Left lung (tissue), 10 donors: Measurements from ENCODE around the gene POLR1E. TPM values are rescaled to one million over a fixed set of nuclear protein-coding genes. Genes with fewer than 3 reads are reported as not detected.

Experiments
- ATAC-seq: fragments of 200-7000 bp; cut with Tn5 transposase; one replicate; pipeline ENCODE4 v1.9.1; 2020; ENCODE audit warnings: moderate library complexity
- DNase-seq, 4 donors: peaks; one replicate each; pipeline ENCODE4 v3.0.0-alpha.2; 2013 to 2020
- H3K27ac ChIP-seq, 2 donors: fragments of 200-600 bp; sonication (generic) in 1 of 2; one replicate each; pipeline versions ENCODE4 v1.5.0 to v1.8.0; 2020 to 2021
- H3K27me3 ChIP-seq, 2 donors: fragments of 200-600 bp; sonication (generic) in 1 of 2; one replicate each; pipeline versions ENCODE4 v1.5.0 to v1.8.0; 2020 to 2021
- H3K36me3 ChIP-seq, 2 donors: fragments of 200-600 bp; sonication (generic) in 1 of 2; one replicate each; pipeline versions ENCODE4 v1.5.0 to v1.8.0; 2020 to 2021
- H3K4me1 ChIP-seq, 2 donors: fragments of 200-600 bp; one replicate each; pipeline ENCODE4 v1.8.0; 2021
- H3K4me3 ChIP-seq, 2 donors: fragments of 200-600 bp; sonication (generic) in 1 of 2; one replicate each; pipeline versions ENCODE4 v1.5.0 to v1.8.0; 2020 to 2021; ENCODE audit warnings: mild to moderate bottlenecking in 1 of 2
- H3K9me3 ChIP-seq, 2 donors: fragments of 200-600 bp; sonication (generic) in 1 of 2; one replicate each; pipeline versions ENCODE4 v1.5.0 to v1.8.0; 2020 to 2021
- intact Hi-C, 2 donors: fragments of 100-400 bp; cut with DNase I; formaldehyde crosslinking; loops; one replicate each; pipeline versions ENCODE4 v1.11.2 to v1.14.2; 2022
- polyA plus RNA-seq, 6 donors: library from polyadenylated mRNA; unstranded; fragments of 120-200 nt; gene quantifications; one replicate each; pipeline ENCODE4 v1.2.1, GENCODE V29; 2013; ENCODE audit not compliant: insufficient read length in 6 of 6
- total RNA-seq, 2 donors: library from RNA; stranded (reverse); fragmentation: NEBNext Ultra II Directional; extraction: Animal tissue kit (Norgen Biotek cat#: 25700); gene quantifications; one replicate each; pipeline ENCODE4 v1.2.1, GENCODE V29; 2021
- TF ChIP-seq, protein P1 (sequence below), 2 donors: fragments of 200-600 bp; sonication (generic) in 1 of 2; IDR thresholded peaks; one replicate each; pipeline versions ENCODE4 v1.5.0 to v1.8.0; 2021; ENCODE audit warnings: antibody characterized with exemption in 2 of 2
- donor health status: DM: no; HTN: yes; CAD: no.
- donor health status: DM: no; HTN: no; CAD: no.

Gene POLR1E
- total and polyA plus RNA-seq, 8 donors = 14.3 to 31.1 (median 28.3) TPM

DNA sequence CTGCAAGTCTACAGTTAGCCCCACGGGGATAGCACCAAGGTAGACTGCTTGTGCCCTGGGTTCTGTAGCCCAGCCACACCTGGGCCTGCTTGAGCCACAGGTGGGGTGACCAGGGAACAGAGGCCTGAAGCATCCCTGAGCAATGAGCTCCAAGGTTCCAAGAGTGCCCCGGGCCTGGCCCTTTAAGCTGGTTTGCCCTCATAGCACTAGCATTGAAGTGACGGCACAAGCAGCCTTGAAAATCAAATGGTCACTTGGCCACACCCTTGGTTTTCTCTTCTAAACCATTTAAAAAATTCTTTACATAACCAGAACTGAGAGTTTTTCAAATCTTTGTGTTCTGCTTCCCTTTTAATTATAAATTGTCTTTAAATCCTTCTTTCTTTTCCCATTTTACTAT is 65.7 kb downstream of the POLR1E start:
- H3K27me3 ChIP-seq = no peaks in the 10 kb centered on the region
- ATAC-seq (no peak), DNase-seq (no peak)
- H3K4me1 ChIP-seq = no peaks in the 10 kb centered on the region
- TF ChIP-seq, protein P1, sequence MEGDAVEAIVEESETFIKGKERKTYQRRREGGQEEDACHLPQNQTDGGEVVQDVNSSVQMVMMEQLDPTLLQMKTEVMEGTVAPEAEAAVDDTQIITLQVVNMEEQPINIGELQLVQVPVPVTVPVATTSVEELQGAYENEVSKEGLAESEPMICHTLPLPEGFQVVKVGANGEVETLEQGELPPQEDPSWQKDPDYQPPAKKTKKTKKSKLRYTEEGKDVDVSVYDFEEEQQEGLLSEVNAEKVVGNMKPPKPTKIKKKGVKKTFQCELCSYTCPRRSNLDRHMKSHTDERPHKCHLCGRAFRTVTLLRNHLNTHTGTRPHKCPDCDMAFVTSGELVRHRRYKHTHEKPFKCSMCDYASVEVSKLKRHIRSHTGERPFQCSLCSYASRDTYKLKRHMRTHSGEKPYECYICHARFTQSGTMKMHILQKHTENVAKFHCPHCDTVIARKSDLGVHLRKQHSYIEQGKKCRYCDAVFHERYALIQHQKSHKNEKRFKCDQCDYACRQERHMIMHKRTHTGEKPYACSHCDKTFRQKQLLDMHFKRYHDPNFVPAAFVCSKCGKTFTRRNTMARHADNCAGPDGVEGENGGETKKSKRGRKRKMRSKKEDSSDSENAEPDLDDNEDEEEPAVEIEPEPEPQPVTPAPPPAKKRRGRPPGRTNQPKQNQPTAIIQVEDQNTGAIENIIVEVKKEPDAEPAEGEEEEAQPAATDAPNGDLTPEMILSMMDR (IDR thresholded peaks at IDR 0.05) = no peak
- no peaks in the 10 kb centered on the region for H3K36me3 ChIP-seq
- no peak overlapping the region for H3K4me3 ChIP-seq
- H3K27ac ChIP-seq = no peak overlapping the region
- H3K9me3 ChIP-seq = no peaks in the 10 kb centered on the region
- intact Hi-C loops = no loop called here

DNA sequence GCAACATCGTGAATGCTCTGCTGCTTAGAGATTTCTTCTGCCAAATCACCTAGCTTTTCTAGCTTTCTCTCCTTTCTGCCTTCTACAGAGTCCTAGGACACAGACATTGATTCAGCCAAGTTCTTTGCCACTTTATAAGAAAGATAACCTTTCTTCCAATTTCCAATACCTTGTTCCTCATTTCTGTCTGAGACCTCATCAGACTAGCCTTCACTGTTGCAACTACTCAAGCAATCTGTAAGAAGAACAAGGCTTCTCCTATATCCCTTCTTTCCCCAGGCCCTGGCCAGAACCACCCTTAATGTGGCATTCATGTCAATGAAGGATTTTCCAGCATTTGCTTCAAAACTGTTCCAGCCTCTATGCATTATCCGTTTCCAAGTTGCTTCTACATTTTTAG is 66.1 kb downstream of the POLR1E start:
- TF ChIP-seq, protein P1 (IDR thresholded peaks at IDR 0.05) = no peak
- Histone ChIP-seq H3K36me3 (no peaks in the 10 kb centered on the region), H3K4me1 (no peaks in the 10 kb centered on the region), H3K27me3 (no peaks in the 10 kb centered on the region), H3K27ac (no peak overlapping the region), H3K9me3 (no peaks in the 10 kb centered on the region), H3K4me3 (no peak overlapping the region)
- intact Hi-C loops = no loop called here
- ATAC-seq (no peak), DNase-seq (no peak)

Other genes starting within 250 kb of the POLR1E start
- 10 to 100 TPM; 75.2 to 79.6 TPM for gene GRHPR, start 63.3 kb upstream of the POLR1E start, total RNA-seq
- gene GRHPR, start 63.3 kb upstream of the POLR1E start, polyA plus RNA-seq = 100 to 1,000 TPM in 5 of 6 donors, 10 to 100 TPM in 1; 99.1 to 120 (median 104) TPM
- 1 to 10 TPM; 7.5 to 9.8 TPM for gene ZBTB5, start 20.5 kb upstream of the POLR1E start, total RNA-seq
- gene ZBTB5, start 20.5 kb upstream of the POLR1E start, polyA plus RNA-seq = 10 to 100 TPM; 25.8 to 28.5 (median 26.2) TPM
- gene FBXO10, start 90.4 kb downstream of the POLR1E start, total RNA-seq = 1 to 10 TPM; 8.0 to 8.2 TPM
- 10 to 100 TPM in 4 of 6 donors, 1 to 10 TPM in 2; 8.9 to 12.0 (median 10.5) TPM for gene FBXO10, start 90.4 kb downstream of the POLR1E start, polyA plus RNA-seq
- 10 to 100 TPM; 65.5 to 94.1 TPM for gene TOMM5, start 106.6 kb downstream of the POLR1E start, total RNA-seq
- gene TOMM5, start 106.6 kb downstream of the POLR1E start, polyA plus RNA-seq = 100 to 1,000 TPM in 4 of 6 donors, 10 to 100 TPM in 2; 95.6 to 112 (median 103) TPM
- gene FRMPD1, start 165.0 kb downstream of the POLR1E start, total RNA-seq = not detected
- gene FRMPD1, start 165.0 kb downstream of the POLR1E start, polyA plus RNA-seq = under 1 TPM; 0.03 to 0.31 (median 0.18) TPM